DOHH2 (cell line): ENCODE data around the gene AJAP1.

Experiments
- EZH2phosphoT487 ChIP-seq: fragments of 200-600 bp; sonication (generic); IDR thresholded peaks from 2 replicates; pipeline ENCODE4 v1.6.1; 2017; ENCODE audit warnings: borderline replicate concordance, mild to moderate bottlenecking, antibody characterized with exemption, low read length, moderate library complexity, mixed read lengths
- TF ChIP-seq, protein P1 (sequence below): fragments of 200-600 bp; sonication (generic); IDR thresholded peaks from one replicate; pipeline ENCODE4 v1.5.1; 2014; ENCODE audit warnings: antibody characterized with exemption, mild to moderate bottlenecking, low read depth, low read length; ENCODE audit not compliant: poor library complexity, severe bottlenecking

DNA sequence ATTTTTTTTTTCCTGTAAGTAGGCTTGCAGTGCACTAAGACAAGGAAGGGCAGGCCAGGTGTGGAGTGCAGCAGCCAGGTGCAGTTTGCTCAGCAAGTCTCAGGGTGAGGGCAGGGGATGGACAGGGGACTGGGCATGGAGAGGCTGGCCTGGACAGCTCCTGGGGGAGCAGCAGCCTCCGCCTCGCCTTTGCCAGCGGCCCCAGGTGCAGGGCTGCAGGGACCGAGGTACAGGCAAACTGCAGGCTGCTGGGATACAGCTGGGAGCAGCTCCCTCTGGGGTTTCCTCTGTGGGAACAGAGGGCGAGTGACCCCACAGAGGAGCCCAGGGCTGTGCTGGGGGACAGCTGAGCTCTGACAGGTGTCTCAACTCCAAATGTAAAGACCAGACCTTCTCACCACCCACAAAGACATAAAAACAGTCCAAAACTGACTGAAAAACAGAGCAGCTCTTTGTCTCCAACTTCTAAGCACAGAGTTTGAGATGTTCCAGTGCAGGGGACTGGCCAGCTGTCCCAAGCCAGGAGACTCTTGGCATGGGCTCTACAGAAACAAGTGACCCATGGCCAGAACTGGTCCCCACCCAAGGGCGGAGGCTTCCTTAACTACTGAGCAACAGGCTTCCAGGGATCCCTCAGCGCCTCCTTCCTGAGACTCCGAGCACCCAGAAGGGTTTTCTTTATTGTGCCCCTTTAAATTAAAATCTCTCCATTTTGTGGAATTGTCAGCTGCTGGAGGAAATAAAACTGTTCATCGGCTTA is 27.7 kb upstream of the AJAP1 start:
- TF ChIP-seq, protein P1, sequence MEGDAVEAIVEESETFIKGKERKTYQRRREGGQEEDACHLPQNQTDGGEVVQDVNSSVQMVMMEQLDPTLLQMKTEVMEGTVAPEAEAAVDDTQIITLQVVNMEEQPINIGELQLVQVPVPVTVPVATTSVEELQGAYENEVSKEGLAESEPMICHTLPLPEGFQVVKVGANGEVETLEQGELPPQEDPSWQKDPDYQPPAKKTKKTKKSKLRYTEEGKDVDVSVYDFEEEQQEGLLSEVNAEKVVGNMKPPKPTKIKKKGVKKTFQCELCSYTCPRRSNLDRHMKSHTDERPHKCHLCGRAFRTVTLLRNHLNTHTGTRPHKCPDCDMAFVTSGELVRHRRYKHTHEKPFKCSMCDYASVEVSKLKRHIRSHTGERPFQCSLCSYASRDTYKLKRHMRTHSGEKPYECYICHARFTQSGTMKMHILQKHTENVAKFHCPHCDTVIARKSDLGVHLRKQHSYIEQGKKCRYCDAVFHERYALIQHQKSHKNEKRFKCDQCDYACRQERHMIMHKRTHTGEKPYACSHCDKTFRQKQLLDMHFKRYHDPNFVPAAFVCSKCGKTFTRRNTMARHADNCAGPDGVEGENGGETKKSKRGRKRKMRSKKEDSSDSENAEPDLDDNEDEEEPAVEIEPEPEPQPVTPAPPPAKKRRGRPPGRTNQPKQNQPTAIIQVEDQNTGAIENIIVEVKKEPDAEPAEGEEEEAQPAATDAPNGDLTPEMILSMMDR: no peak
- TF ChIP-seq EZH2phosphoT487: no peak
